ENCODE data around the gene KLK11. TPM values are rescaled to one million over a fixed set of nuclear protein-coding genes. Genes with fewer than 3 reads are reported as not detected.

Gene KLK11
- total and polyA plus RNA-seq, 2 of the 8 experiments (the other 6 are each of a cell fraction or from before 2014, with no cell fraction given): 0.45 TPM; not detected in 1

- H3K27me3 ChIP-seq (replicated peaks in 1 of 4; ENCODE audit: control insufficient read depth in 3 of 4, extremely low read depth in 1 of 4, insufficient read depth in 3 of 4, low read length in 3 of 4): no peaks in the 10 kb centered on the region
- no peak overlapping the region for H2BK15ac ChIP-seq (ENCODE audit: low read length)
- peaks cover 0 to 15% (median 7%) of the 10 kb centered on the region in 4 experiments; a peak in 4 of 7 replicates for H3K4me1 ChIP-seq (replicated peaks in 1 of 4; ENCODE audit: control insufficient read depth in 3 of 4, insufficient read depth in 4 of 4, low read length in 3 of 4)
- no peak overlapping the region for H3K14ac ChIP-seq (ENCODE audit: insufficient read length)
- no peaks in the 10 kb centered on the region; the same call in 1 of the 2 replicates for H3K23me2 ChIP-seq (ENCODE audit: low read depth, low read length)
- no peak overlapping the region for H4K5ac ChIP-seq (ENCODE audit: insufficient read length, low read depth, low read length)
- no peak overlapping the region for H3K9ac ChIP-seq (replicated peaks in 1 of 4; ENCODE audit: extremely low read depth in 1 of 4, low read depth in 3 of 4, low read length in 3 of 4)
- no peak overlapping the region; the same call in 1 of the 2 replicates for H2BK5ac ChIP-seq (ENCODE audit: low read depth, low read length)
- no peak overlapping the region for H3K56ac ChIP-seq (replicated peaks; ENCODE audit: insufficient read length, low read depth, low read length)
- H3K18ac ChIP-seq (ENCODE audit: extremely low read depth, low read length): 0 out of 2 replicates have a peak overlapping the region, but pooled peaks have one; percentile 24
- H4K91ac ChIP-seq (replicated peaks; ENCODE audit: insufficient read length, low read length): no peak overlapping the region
- no peak overlapping the region for H2AK5ac ChIP-seq (ENCODE audit: low read depth, low read length)
- no peaks in the 10 kb centered on the region for H3K36me3 ChIP-seq (ENCODE audit: control insufficient read depth in 2 of 4, insufficient read depth in 4 of 4, low read length in 3 of 4)
- FAIRE-seq (no peak), DNase-seq (ENCODE audit: low read depth in 1 of 2, low spot score in 2 of 2) (no peak)
- no peak overlapping the region for H4K8ac ChIP-seq (ENCODE audit: extremely low read depth, insufficient read depth, low read length)
- H2BK120ac ChIP-seq (replicated peaks; ENCODE audit: low read depth, low read length): no peak overlapping the region
- H3K4me3 ChIP-seq (ENCODE audit: extremely low read depth in 1 of 4, insufficient read depth in 2 of 4, low read depth in 3 of 4, low read length in 4 of 4): no peak overlapping the region
- ChIA-PET POLR2A (ENCODE audit: partially characterized antibody) (interaction anchor here (1.2 to 1.4 kb wide), 2 partner anchors 18 to 27 kb away, joined by 3 read pairs; partner anchors contain the start of gene KLK11), CTCF (ENCODE audit: partially characterized antibody) (interaction anchor here (0.9 to 6.7 kb wide), 3 partner anchors 24 to 341 kb away, joined by 3 to 54 read pairs (median 3); partner anchors contain the start of gene KLK10)
- H4K20me1 ChIP-seq (replicated peaks in 1 of 2; ENCODE audit: control insufficient read depth in 1 of 2, insufficient read depth in 2 of 2, low read length in 2 of 2): no peaks in the 10 kb centered on the region
- H3K23ac ChIP-seq (ENCODE audit: insufficient read length): no peak overlapping the region
- H3K79me1 ChIP-seq (ENCODE audit: low read depth, low read length): no peaks in the 10 kb centered on the region
- peak overlapping the region in 1 of 2 experiments; percentile 15; a peak in 1 of 4 replicates for H3K4me2 ChIP-seq (ENCODE audit: insufficient read depth in 1 of 2, low read depth in 2 of 2, low read length in 2 of 2)
- 0 out of 2 replicates have a peak overlapping the region, but pooled peaks have one; percentile 43 for H2BK20ac ChIP-seq (ENCODE audit: low read length)
- H3K9me3 ChIP-seq (ENCODE audit: insufficient read depth in 2 of 2, low read depth in 1 of 2, low read length in 1 of 2): no peaks in the 10 kb centered on the region
- WGBS, 2 experiments (ENCODE audit: extremely low coverage in 1 of 2, insufficient coverage in 1 of 2, insufficient read length in 1 of 2, insufficient replicate concordance in 2 of 2, low coverage in 1 of 2, low lambda C conversion rate in 2 of 2, missing lambda C conversion rate in 1 of 2): 84% methylated on average over 11 of the region's 11 CpGs; no CpG with 5 or more reads in 1 of the 2 experiments
- H2BK12ac ChIP-seq (ENCODE audit: low read depth, low read length): peak overlapping the region; percentile 85; the same call in 1 of the 2 replicates
- no peak overlapping the region for H3K27ac ChIP-seq (ENCODE audit: low read depth, low read length)
- no peak overlapping the region for H2AFZ ChIP-seq (ENCODE audit: low read length)
- H3K79me2 ChIP-seq (ENCODE audit: control insufficient read depth in 1 of 2, insufficient read depth in 2 of 2, low read length in 2 of 2): no peaks in the 10 kb centered on the region
- no peak overlapping the region for H3K4ac ChIP-seq (replicated peaks; ENCODE audit: insufficient read length, low read depth, low read length)
- TF ChIP-seq SAP30 (IDR thresholded peaks at IDR 0.05; ENCODE audit: insufficient read depth, insufficient replicate concordance, low read length) (no peak), USF2 (IDR thresholded peaks at IDR 0.05; ENCODE audit: low read length) (no peak), EGR1 (IDR thresholded peaks at IDR 0.05; ENCODE audit: borderline replicate concordance, low read depth, low read length) (no peak), SP4 (IDR thresholded peaks at IDR 0.05; ENCODE audit: low read length) (no peak), RBBP5 (IDR thresholded peaks at IDR 0.05; ENCODE audit: borderline replicate concordance, low read depth, low read length) (no peak), TAF7 (optimal IDR thresholded peaks at IDR 0.05; ENCODE audit: borderline replicate concordance, low read depth, low read length) (no peak), POU5F1 (IDR thresholded peaks at IDR 0.05; ENCODE audit: low read depth, low read length) (no peak), KDM5A (IDR thresholded peaks at IDR 0.05; ENCODE audit: low read length) (no peak), ATF2 (IDR thresholded peaks at IDR 0.05; ENCODE audit: low read length) (no peak)
- TF ChIP-seq, protein P1, sequence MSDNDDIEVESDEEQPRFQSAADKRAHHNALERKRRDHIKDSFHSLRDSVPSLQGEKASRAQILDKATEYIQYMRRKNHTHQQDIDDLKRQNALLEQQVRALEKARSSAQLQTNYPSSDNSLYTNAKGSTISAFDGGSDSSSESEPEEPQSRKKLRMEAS (IDR thresholded peaks at IDR 0.05): no peak
These were observed 17.9 kb upstream of the KLK11 start for GRCh38 chr19:51044327-51044726.

Data from H1 (cell line).